Liver (tissue), 9 donors: ENCODE results near the gene HBG2. TPM values are rescaled to one million over a fixed set of nuclear protein-coding genes. Genes with fewer than 3 reads are reported as not detected.

Source experiments
- DNase-seq: peaks from one replicate; pipeline ENCODE4 v3.0.0-alpha.2; 2017; ENCODE audit warnings: low spot score
- H3K27ac ChIP-seq, 2 donors: one replicate each; pipeline ENCODE4 v1.7.0; 2013; ENCODE audit warnings: inconsistent platforms in 2 of 2, low read length in 2 of 2, control low read depth in 1 of 2, low read depth in 1 of 2, mild to moderate bottlenecking in 1 of 2
- H3K27me3 ChIP-seq, 4 donors: one replicate each; pipeline versions ENCODE4 v1.6.1 to v1.7.0; 2013; ENCODE audit warnings: low read length in 3 of 4, inconsistent platforms in 1 of 4, mild to moderate bottlenecking in 1 of 4, moderate library complexity in 1 of 4; ENCODE audit not compliant: control insufficient read depth in 4 of 4, insufficient read depth in 4 of 4
- H3K36me3 ChIP-seq, 4 donors: one replicate each; pipeline versions ENCODE4 v1.6.1 to v1.7.0; 2013; ENCODE audit warnings: low read length in 3 of 4, mild to moderate bottlenecking in 3 of 4, low read depth in 1 of 4, moderate library complexity in 1 of 4; ENCODE audit not compliant: control insufficient read depth in 4 of 4, insufficient read depth in 3 of 4
- H3K4me1 ChIP-seq, 4 donors: one replicate each; pipeline versions ENCODE4 v1.6.1 to v1.7.0; 2013; ENCODE audit warnings: low read length in 3 of 4, mild to moderate bottlenecking in 3 of 4, moderate library complexity in 1 of 4; ENCODE audit not compliant: control insufficient read depth in 4 of 4, insufficient read depth in 4 of 4
- H3K4me3 ChIP-seq, 3 donors: one replicate each; pipeline versions ENCODE4 v1.6.1 to v1.7.0; 2013; ENCODE audit warnings: low read length in 3 of 3, control low read depth in 1 of 3, low read depth in 1 of 3, mild to moderate bottlenecking in 1 of 3
- H3K9ac ChIP-seq, 2 donors: one replicate each; pipeline ENCODE4 v1.7.0; 2013; ENCODE audit warnings: low read length in 2 of 2, mild to moderate bottlenecking in 2 of 2, moderate library complexity in 2 of 2, control low read depth in 1 of 2, low read depth in 1 of 2
- H3K9me3 ChIP-seq, 4 donors: one replicate each; pipeline versions ENCODE4 v1.6.1 to v1.7.0; 2013; ENCODE audit warnings: low read length in 3 of 4; ENCODE audit not compliant: control insufficient read depth in 4 of 4
- EGR1 ChIP-seq, 2 donors: IDR thresholded peaks; 2 replicates each; pipeline ENCODE4 v1.6.1; 2016 to 2018; ENCODE audit warnings: antibody characterized with exemption in 2 of 2, low read depth in 2 of 2
- FOXA1 ChIP-seq: IDR thresholded peaks from 2 replicates; pipeline ENCODE4 v1.6.1; 2016; ENCODE audit warnings: antibody characterized with exemption
- FOXA2 ChIP-seq: IDR thresholded peaks from 2 replicates; pipeline ENCODE4 v1.6.1; 2016; ENCODE audit warnings: antibody characterized with exemption
- HNF4A ChIP-seq, 2 donors: conservative IDR thresholded peaks; 2 replicates each; pipeline ENCODE4 v1.6.1; 2016; ENCODE audit warnings: antibody characterized with exemption in 2 of 2, mild to moderate bottlenecking in 2 of 2
- JUND ChIP-seq, 2 donors: IDR thresholded peaks; 2 replicates each; pipeline ENCODE4 v1.6.1; 2016; ENCODE audit warnings: antibody characterized with exemption in 2 of 2
- NR2F2 ChIP-seq: IDR thresholded peaks from 2 replicates; pipeline ENCODE4 v1.6.1; 2016; ENCODE audit warnings: antibody characterized with exemption
- RAD21 ChIP-seq, 2 donors: IDR thresholded peaks; 2 replicates each; pipeline ENCODE4 v1.6.1; 2016; ENCODE audit warnings: antibody characterized with exemption in 2 of 2, mild to moderate bottlenecking in 2 of 2
- RXRA ChIP-seq, 2 donors: IDR thresholded peaks; 2 replicates each; pipeline ENCODE4 v1.6.1; 2017 to 2018; ENCODE audit warnings: antibody characterized with exemption in 2 of 2, mild to moderate bottlenecking in 1 of 2
- SP1 ChIP-seq: IDR thresholded peaks from 2 replicates; pipeline ENCODE4 v1.6.1; 2018; ENCODE audit warnings: antibody characterized with exemption, mild to moderate bottlenecking
- TAF1 ChIP-seq: conservative IDR thresholded peaks from 2 replicates; pipeline ENCODE4 v1.6.1; 2016; ENCODE audit warnings: antibody characterized with exemption, mild to moderate bottlenecking
- YY1 ChIP-seq: IDR thresholded peaks from 2 replicates; pipeline ENCODE4 v1.6.1; 2016; ENCODE audit warnings: antibody characterized with exemption, mild to moderate bottlenecking
- WGBS: extraction: QIAGEN DNeasy Blood & Tissue Kit; methylation state at CpG from one replicate; pipeline ENCODE4 v1.1.7; 2013; 5-methylcytosine and 5-hydroxymethylcytosine counted together
- polyA plus RNA-seq, 2 donors: library from polyadenylated mRNA; stranded (reverse) in 1 of 2; unstranded in 1 of 2; fragments of 200-250 nt in 1 of 2; fragments of >200 nt in 1 of 2; fragmentation: Nextera tagmentation in 1 of 2; extraction: Ambion mirVana in 1 of 2; gene quantifications; one replicate each; pipeline versions ENCODE4 v1.2.1 to v1.2.3, GENCODE V29; 2013 to 2015
- total RNA-seq, 2 donors: library from RNA; depleted of rRNA; stranded (reverse); fragments of >200 nt; gene quantifications; one replicate each; pipeline ENCODE4 v1.2.3, GENCODE V29; 2014
- TF ChIP-seq, protein P1 (sequence below): fragments of 150-350 bp; IDR thresholded peaks from 2 replicates; pipeline ENCODE4 v1.5.1; 2017; ENCODE audit warnings: improper control_type of control experiment, low read depth, low read length; ENCODE audit not compliant: missing input control
- TF ChIP-seq, protein P2 (sequence below): IDR thresholded peaks from 2 replicates; pipeline ENCODE4 v1.6.1; 2016; ENCODE audit warnings: antibody characterized with exemption
- TF ChIP-seq, protein P3 (sequence below): IDR thresholded peaks from 2 replicates; pipeline ENCODE4 v1.6.1; 2016; ENCODE audit warnings: antibody characterized with exemption
- donor health status: healthy.
- donor health status: healthy.
- donor health status: healthy.
- donor health status: healthy.
- donor health status: healthy.

The HBG2 gene
- total and polyA plus RNA-seq, 4 donors: 0.71 to 55,632 TPM; not detected in 2

DNA sequence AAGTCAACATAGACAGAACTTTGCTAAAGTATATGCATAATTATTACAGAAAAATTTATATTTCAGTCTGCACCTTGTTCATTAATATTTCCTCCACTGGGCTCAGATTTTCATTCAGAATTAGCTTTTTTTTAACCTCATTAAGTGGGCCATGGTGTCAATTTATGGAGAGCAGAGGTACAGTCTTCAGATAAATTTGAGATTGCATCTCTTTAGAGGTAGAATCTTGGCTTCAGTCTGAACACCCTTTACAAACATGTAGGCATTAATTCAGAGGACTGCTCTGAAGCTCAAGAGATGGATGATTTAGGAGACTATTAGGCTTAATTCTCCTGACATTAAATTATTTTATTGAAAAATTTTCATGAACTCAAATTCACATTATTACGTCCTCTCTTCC lies 24.3 kb downstream of the HBG2 start:
- 92% methylated on average over 1 of the region's 1 CpG for WGBS
- H3K27ac ChIP-seq: no peak overlapping the region
- H3K4me1 ChIP-seq: no peaks in the 10 kb centered on the region
- H3K27me3 ChIP-seq: no peaks in the 10 kb centered on the region
- H3K9ac ChIP-seq: no peak overlapping the region
- H3K9me3 ChIP-seq: no peaks in the 10 kb centered on the region
- TF ChIP-seq, protein P1, sequence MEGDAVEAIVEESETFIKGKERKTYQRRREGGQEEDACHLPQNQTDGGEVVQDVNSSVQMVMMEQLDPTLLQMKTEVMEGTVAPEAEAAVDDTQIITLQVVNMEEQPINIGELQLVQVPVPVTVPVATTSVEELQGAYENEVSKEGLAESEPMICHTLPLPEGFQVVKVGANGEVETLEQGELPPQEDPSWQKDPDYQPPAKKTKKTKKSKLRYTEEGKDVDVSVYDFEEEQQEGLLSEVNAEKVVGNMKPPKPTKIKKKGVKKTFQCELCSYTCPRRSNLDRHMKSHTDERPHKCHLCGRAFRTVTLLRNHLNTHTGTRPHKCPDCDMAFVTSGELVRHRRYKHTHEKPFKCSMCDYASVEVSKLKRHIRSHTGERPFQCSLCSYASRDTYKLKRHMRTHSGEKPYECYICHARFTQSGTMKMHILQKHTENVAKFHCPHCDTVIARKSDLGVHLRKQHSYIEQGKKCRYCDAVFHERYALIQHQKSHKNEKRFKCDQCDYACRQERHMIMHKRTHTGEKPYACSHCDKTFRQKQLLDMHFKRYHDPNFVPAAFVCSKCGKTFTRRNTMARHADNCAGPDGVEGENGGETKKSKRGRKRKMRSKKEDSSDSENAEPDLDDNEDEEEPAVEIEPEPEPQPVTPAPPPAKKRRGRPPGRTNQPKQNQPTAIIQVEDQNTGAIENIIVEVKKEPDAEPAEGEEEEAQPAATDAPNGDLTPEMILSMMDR: no peak
- TF ChIP-seq FOXA2: no peak
- TF ChIP-seq NR2F2: no peak
- no peak for TF ChIP-seq SP1
- TF ChIP-seq TAF1: no peak
- TF ChIP-seq FOXA1: no peak
- TF ChIP-seq, protein P2, sequence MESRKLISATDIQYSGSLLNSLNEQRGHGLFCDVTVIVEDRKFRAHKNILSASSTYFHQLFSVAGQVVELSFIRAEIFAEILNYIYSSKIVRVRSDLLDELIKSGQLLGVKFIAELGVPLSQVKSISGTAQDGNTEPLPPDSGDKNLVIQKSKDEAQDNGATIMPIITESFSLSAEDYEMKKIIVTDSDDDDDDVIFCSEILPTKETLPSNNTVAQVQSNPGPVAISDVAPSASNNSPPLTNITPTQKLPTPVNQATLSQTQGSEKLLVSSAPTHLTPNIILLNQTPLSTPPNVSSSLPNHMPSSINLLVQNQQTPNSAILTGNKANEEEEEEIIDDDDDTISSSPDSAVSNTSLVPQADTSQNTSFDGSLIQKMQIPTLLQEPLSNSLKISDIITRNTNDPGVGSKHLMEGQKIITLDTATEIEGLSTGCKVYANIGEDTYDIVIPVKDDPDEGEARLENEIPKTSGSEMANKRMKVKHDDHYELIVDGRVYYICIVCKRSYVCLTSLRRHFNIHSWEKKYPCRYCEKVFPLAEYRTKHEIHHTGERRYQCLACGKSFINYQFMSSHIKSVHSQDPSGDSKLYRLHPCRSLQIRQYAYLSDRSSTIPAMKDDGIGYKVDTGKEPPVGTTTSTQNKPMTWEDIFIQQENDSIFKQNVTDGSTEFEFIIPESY: no peak
- TF ChIP-seq EGR1 (IDR thresholded peaks at IDR 0.05; ENCODE audit: low read depth in 2 of 2): no peak
- TF ChIP-seq HNF4A (conservative IDR thresholded peaks at IDR 0.05): no peak
- TF ChIP-seq, protein P3, sequence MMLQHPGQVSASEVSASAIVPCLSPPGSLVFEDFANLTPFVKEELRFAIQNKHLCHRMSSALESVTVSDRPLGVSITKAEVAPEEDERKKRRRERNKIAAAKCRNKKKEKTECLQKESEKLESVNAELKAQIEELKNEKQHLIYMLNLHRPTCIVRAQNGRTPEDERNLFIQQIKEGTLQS: no peak
- TF ChIP-seq RXRA (IDR thresholded peaks at IDR 0.05): no peak
- no peaks in the 10 kb centered on the region for H3K36me3 ChIP-seq
- DNase-seq: no peak
- H3K4me3 ChIP-seq: no peak overlapping the region

DNA sequence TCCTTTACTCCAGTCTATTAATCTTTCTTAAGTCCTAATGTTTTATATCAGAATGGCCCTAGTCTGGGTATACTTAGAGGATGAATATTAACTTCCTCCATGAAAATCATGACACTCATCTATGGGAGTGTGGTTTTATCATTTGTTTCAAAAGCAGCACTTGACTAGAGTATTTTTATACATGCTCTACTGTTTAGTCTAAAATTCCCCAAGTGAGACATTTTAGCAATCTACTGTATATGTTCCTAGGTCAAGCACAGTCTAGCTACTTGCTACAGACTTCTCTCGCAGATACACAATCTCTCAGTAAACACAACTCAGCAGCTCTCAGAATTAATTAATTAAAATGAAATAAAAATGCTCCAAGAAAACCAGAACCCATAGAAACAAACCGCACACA lies 24.8 kb downstream of the HBG2 start:
- H3K27ac ChIP-seq: no peak overlapping the region
- no peaks in the 10 kb centered on the region for H3K27me3 ChIP-seq
- H3K4me1 ChIP-seq: no peaks in the 10 kb centered on the region
- no peak for TF ChIP-seq FOXA1
- no peak for TF ChIP-seq YY1
- no peak for TF ChIP-seq EGR1 (IDR thresholded peaks at IDR 0.05; ENCODE audit: low read depth in 2 of 2)
- no peak for TF ChIP-seq RXRA (IDR thresholded peaks at IDR 0.05)
- no peak for DNase-seq
- no peak overlapping the region for H3K9ac ChIP-seq
- WGBS: 78% methylated on average over 2 of the region's 2 CpGs
- H3K4me3 ChIP-seq: no peak overlapping the region
- no peaks in the 10 kb centered on the region for H3K36me3 ChIP-seq
- H3K9me3 ChIP-seq: no peaks in the 10 kb centered on the region

DNA sequence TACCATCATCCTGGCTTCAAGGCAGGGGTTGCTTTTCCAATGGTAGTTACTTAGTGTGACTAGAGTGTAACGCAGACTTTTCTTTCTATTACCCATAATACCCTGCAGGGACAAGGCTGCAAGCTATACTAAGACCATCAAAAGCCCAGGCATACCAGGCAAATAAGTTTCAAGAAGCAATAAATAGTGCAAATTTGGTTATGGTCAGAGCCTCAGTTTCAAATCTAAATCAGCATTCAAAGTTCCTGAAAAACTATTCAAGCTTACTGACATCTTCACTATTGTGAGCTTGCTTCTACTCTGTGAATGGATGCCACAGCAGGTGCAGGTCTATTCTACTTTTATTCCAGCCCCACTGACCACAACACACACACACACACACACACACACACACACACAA lies 25.2 kb downstream of the HBG2 start:
- H3K36me3 ChIP-seq: no peaks in the 10 kb centered on the region
- no peak for DNase-seq
- H3K9ac ChIP-seq: no peak overlapping the region
- H3K27me3 ChIP-seq: no peaks in the 10 kb centered on the region
- no peak overlapping the region for H3K4me3 ChIP-seq
- H3K4me1 ChIP-seq: no peaks in the 10 kb centered on the region
- TF ChIP-seq FOXA2 (no peak), RAD21 (IDR thresholded peaks at IDR 0.05) (no peak), RXRA (IDR thresholded peaks at IDR 0.05) (no peak), JUND (IDR thresholded peaks at IDR 0.05) (no peak), SP1 (no peak)
- no peak overlapping the region for H3K27ac ChIP-seq
- 88% methylated on average over 1 of the region's 1 CpG for WGBS
- H3K9me3 ChIP-seq: no peaks in the 10 kb centered on the region
